ENCODE results near the gene TMEM187. TPM values are rescaled to one million over a fixed set of nuclear protein-coding genes. Genes with fewer than 3 reads are reported as not detected.
"Not testable (repeated sequence)": the region's sequence is repeated elsewhere in the genome, so short reads cannot be mapped to it uniquely, and the experiment has no call there.

TMEM187 gene
- total and polyA plus RNA-seq, 3 donors from 2014 or later, result 6.1 to 15.7 (median 13.1) TPM

DNA sequence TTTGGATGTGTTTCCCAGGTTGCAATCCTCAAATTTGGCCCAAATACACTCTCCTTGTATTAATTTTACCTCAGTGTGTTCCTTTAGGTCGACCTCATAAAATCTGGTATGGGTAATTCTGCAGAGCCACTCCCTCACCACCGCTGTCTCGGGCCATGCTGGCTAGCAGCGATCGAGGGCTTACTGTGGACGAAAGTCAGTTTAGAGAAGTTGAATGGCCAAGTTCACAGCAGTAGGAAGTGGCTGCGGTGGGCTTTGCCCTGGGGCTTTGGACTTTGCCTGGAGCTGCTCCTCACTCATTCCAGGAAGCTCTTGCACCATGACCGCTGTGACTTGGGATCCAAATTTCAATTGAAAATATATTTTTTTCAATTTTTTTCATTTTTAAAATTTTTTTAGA is 19.6 kb downstream of the TMEM187 start:
- TF ChIP-seq, protein P1, sequence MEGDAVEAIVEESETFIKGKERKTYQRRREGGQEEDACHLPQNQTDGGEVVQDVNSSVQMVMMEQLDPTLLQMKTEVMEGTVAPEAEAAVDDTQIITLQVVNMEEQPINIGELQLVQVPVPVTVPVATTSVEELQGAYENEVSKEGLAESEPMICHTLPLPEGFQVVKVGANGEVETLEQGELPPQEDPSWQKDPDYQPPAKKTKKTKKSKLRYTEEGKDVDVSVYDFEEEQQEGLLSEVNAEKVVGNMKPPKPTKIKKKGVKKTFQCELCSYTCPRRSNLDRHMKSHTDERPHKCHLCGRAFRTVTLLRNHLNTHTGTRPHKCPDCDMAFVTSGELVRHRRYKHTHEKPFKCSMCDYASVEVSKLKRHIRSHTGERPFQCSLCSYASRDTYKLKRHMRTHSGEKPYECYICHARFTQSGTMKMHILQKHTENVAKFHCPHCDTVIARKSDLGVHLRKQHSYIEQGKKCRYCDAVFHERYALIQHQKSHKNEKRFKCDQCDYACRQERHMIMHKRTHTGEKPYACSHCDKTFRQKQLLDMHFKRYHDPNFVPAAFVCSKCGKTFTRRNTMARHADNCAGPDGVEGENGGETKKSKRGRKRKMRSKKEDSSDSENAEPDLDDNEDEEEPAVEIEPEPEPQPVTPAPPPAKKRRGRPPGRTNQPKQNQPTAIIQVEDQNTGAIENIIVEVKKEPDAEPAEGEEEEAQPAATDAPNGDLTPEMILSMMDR (IDR thresholded peaks at IDR 0.05), result no peak
- TF ChIP-seq POLR2A (IDR thresholded peaks at IDR 0.05), result no peak
- intact Hi-C loops (cut with DNase I; ENCODE audit: low total_unique reads), result no loop called here
- WGBS, 2 donors, result 86 to 93% methylated on average over 1 to 8 of the region's 8 CpGs
- H3K4me1 ChIP-seq, result no peaks in the 10 kb centered on the region
- no peaks in the 10 kb centered on the region for H3K36me3 ChIP-seq (ENCODE audit: low read depth, missing control alignments)
- H3K27me3 ChIP-seq, result no peaks in the 10 kb centered on the region
- no peak overlapping the region for H3K4me3 ChIP-seq
- no peaks in the 10 kb centered on the region for H3K9me3 ChIP-seq
- no peak overlapping the region for H3K27ac ChIP-seq
- no peak for DNase-seq

- intact Hi-C loops (cut with DNase I; ENCODE audit: low total_unique reads), result no loop called here
- 93 to 100% methylated on average over 1 to 12 of the region's 12 CpGs for WGBS, 2 donors
- no peaks in the 10 kb centered on the region for H3K27me3 ChIP-seq
- no peak overlapping the region for H3K4me3 ChIP-seq
- H3K36me3 ChIP-seq (ENCODE audit: low read depth, missing control alignments), result no peaks in the 10 kb centered on the region
- no peak overlapping the region for H3K27ac ChIP-seq
- no peaks in the 10 kb centered on the region for H3K9me3 ChIP-seq
- TF ChIP-seq, protein P1 (IDR thresholded peaks at IDR 0.05), result no peak
- TF ChIP-seq POLR2A (IDR thresholded peaks at IDR 0.05), result no peak
- DNase-seq, result no peak
- no peaks in the 10 kb centered on the region for H3K4me1 ChIP-seq
Measured at GRCh38 chrX:153993079-153993478, 20.5 kb downstream of the TMEM187 start.

DNA sequence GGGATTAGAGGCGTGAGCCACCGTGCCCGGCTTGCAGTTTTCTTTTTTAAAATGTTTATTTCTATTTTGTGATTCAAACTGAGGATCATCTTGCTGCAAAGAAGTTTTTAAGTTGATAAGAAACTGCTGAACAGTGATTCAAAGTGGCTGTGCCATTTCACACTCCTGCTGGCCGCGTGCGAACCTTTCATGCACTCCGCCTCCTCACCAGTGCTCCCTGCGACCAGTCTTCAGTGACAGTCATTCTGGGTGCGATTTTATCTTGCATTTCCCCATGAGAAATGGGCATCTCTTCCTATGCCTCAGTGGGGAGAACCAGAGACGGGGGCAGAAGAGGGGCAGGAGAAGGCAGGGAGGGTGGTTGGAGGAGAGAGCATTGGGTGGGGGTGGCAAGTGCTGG is 21.4 kb downstream of the TMEM187 start:
- TF ChIP-seq POLR2A (IDR thresholded peaks at IDR 0.05), result no peak
- TF ChIP-seq, protein P1 (IDR thresholded peaks at IDR 0.05), result no peak
- 79 to 93% methylated on average over 7 to 10 of the region's 10 CpGs for WGBS, 2 donors
- no peak overlapping the region for H3K4me3 ChIP-seq
- H3K36me3 ChIP-seq (ENCODE audit: low read depth, missing control alignments), result no peaks in the 10 kb centered on the region
- H3K4me1 ChIP-seq, result no peaks in the 10 kb centered on the region
- intact Hi-C loops (cut with DNase I; ENCODE audit: low total_unique reads), result no loop called here
- no peak for DNase-seq
- H3K27ac ChIP-seq, result no peak overlapping the region
- H3K9me3 ChIP-seq, result no peaks in the 10 kb centered on the region
- H3K27me3 ChIP-seq, result no peaks in the 10 kb centered on the region

- DNase-seq; H3K9me3 ChIP-seq; H3K4me1 ChIP-seq; intact Hi-C loops (cut with DNase I; ENCODE audit: low total_unique reads); H3K36me3 ChIP-seq (ENCODE audit: low read depth, missing control alignments); H3K4me3 ChIP-seq; H3K27me3 ChIP-seq; H3K27ac ChIP-seq: not testable (repeated sequence)
- WGBS, 2 donors, result 100% methylated on average over 2 of the region's 5 CpGs; no CpG with 5 or more reads in 1 of the 2 donors
Measured at GRCh38 chrX:153994398-153994797, 21.8 kb downstream of the TMEM187 start.

- Histone ChIP-seq H3K27ac (no peak overlapping the region), H3K9me3 (no peaks in the 10 kb centered on the region), H3K4me1 (no peaks in the 10 kb centered on the region), H3K4me3 (no peak overlapping the region), H3K36me3 (ENCODE audit: low read depth, missing control alignments) (no peaks in the 10 kb centered on the region), H3K27me3 (no peaks in the 10 kb centered on the region)
- intact Hi-C loops (cut with DNase I; ENCODE audit: low total_unique reads), result no loop called here
- TF ChIP-seq, protein P1 (IDR thresholded peaks at IDR 0.05), result no peak
- DNase-seq, result no peak
- WGBS, 2 donors, result 98 to 100% methylated on average over 6 to 8 of the region's 8 CpGs
Measured at GRCh38 chrX:153995504-153995903, 22.9 kb downstream of the TMEM187 start.
